K562 (cell line): ENCODE results near the gene ZNF440. TPM values are rescaled to one million over a fixed set of nuclear protein-coding genes. Genes with fewer than 3 reads are reported as not detected.

ENCODE experiments used
- CBX3 ChIP-seq, 2 experiments: IDR thresholded peaks; 1 replicate in 1 of 2; 2 replicates in 1 of 2; pipeline ENCODE4 v1.6.1; 2012; ENCODE audit warnings: inconsistent platforms in 2 of 2, low read length in 2 of 2, borderline replicate concordance in 1 of 2, control low read depth in 1 of 2
- CEBPG ChIP-seq, 3 experiments: fragments of 200-800 bp in 1 of 3; sonication (Bioruptor generic) in 1 of 3; sonication (generic) in 1 of 3; formaldehyde crosslinking in 1 of 3; IDR thresholded peaks in 2 of 3; conservative IDR thresholded peaks in 1 of 3; 2 replicates each; pipeline versions ENCODE4 v1.6.1 to v1.8.0; 2016 to 2022; ENCODE audit warnings: missing compliant biosample characterization in 2 of 3, missing genetic modification characterization in 2 of 3, mild to moderate bottlenecking in 1 of 3, missing genetic modification reagents in 1 of 3
- CLOCK ChIP-seq: fragments of 250-450 bp; sonication (Bioruptor Pico); IDR thresholded peaks from 2 replicates; pipeline ENCODE4 v1.4.0; 2020; ENCODE audit warnings: mild to moderate bottlenecking, moderate library complexity, borderline replicate concordance
- CREBBP ChIP-seq: IDR thresholded peaks from one replicate; pipeline ENCODE4 v1.6.1; 2012; ENCODE audit warnings: low read depth, mild to moderate bottlenecking, control low read depth, inconsistent platforms, low read length
- HEY1 ChIP-seq: fragments of 250-450 bp; sonication (Bioruptor Pico); IDR thresholded peaks from 2 replicates; pipeline ENCODE4 v1.5.0; 2020; ENCODE audit warnings: mild to moderate bottlenecking, moderate library complexity, borderline replicate concordance
- HMGN3 ChIP-seq: IDR thresholded peaks from 2 replicates; pipeline ENCODE4 v1.6.1; 2011; ENCODE audit warnings: borderline replicate concordance, low read depth, mild to moderate bottlenecking, mixed read lengths, low read length; ENCODE audit not compliant: insufficient read length; ENCODE audit errors: extremely low read depth
- JUN ChIP-seq, 2 experiments: sonication (generic) in 1 of 2; formaldehyde crosslinking in 1 of 2; IDR thresholded peaks; 2 replicates each; pipeline versions ENCODE4 v1.6.1 to v1.8.0; 2012 to 2022; ENCODE audit warnings: borderline replicate concordance in 2 of 2, mild to moderate bottlenecking in 2 of 2, improper control_type of control experiment in 1 of 2, low read depth in 1 of 2, low read length in 1 of 2, missing genetic modification reagents in 1 of 2
- KAT8 ChIP-seq: fragments of 450-650 bp; IDR thresholded peaks from 2 replicates; pipeline ENCODE4 v1.6.1; 2016; ENCODE audit warnings: low read depth, mild to moderate bottlenecking
- MAFG ChIP-seq: fragments of 450-650 bp; conservative IDR thresholded peaks from 2 replicates; pipeline ENCODE4 v1.6.1; 2016; ENCODE audit warnings: missing genetic modification characterization, missing compliant biosample characterization
- NELFE ChIP-seq: IDR thresholded peaks from 2 replicates; pipeline ENCODE4 v1.6.1; 2011; ENCODE audit warnings: mild to moderate bottlenecking; ENCODE audit not compliant: insufficient read depth, insufficient read length
- NFE2L1 ChIP-seq: fragments of 450-650 bp; IDR thresholded peaks from 2 replicates; pipeline ENCODE4 v1.6.1; 2016; ENCODE audit warnings: missing genetic modification characterization, low read depth, mild to moderate bottlenecking, missing compliant biosample characterization, moderate library complexity, borderline replicate concordance
- POLR2AphosphoS2 ChIP-seq: IDR thresholded peaks from 2 replicates; pipeline ENCODE4 v1.6.1; 2012; ENCODE audit warnings: low read length, improper control_type of control experiment
- POLR2B ChIP-seq: fragments of 450-650 bp; IDR thresholded peaks from 2 replicates; pipeline ENCODE4 v1.6.1; 2018; ENCODE audit warnings: low read depth; ENCODE audit not compliant: partially characterized antibody
- RBM25 ChIP-seq: fragments of 200-400 bp; formaldehyde crosslinking; IDR thresholded peaks from 2 replicates; pipeline ENCODE4 v1.6.1; 2018; ENCODE audit warnings: low read length, low read depth, moderate library complexity; ENCODE audit not compliant: severe bottlenecking
- SMAD4 ChIP-seq: fragments of 250-450 bp; sonication (Bioruptor Pico); conservative IDR thresholded peaks from 2 replicates; pipeline ENCODE4 v1.8.0; 2021; ENCODE audit warnings: inconsistent platforms, mild to moderate bottlenecking, moderate library complexity
- SOX6 ChIP-seq: fragments of 450-650 bp; IDR thresholded peaks from 2 replicates; pipeline ENCODE4 v1.6.1; 2014; ENCODE audit warnings: mild to moderate bottlenecking
- TRIM24 ChIP-seq, 2 experiments: fragments of 450-650 bp; IDR thresholded peaks; 2 replicates each; pipeline ENCODE4 v1.6.1; 2016
- TRIM28 ChIP-seq: fragments of 450-650 bp; IDR thresholded peaks from 2 replicates; pipeline ENCODE4 v1.6.1; 2017
- ZEB2 ChIP-seq: fragments of 450-650 bp; IDR thresholded peaks from 2 replicates; pipeline ENCODE4 v1.6.1; 2016
- ZNF12 ChIP-seq: sonication (generic); formaldehyde crosslinking; IDR thresholded peaks from 2 replicates; pipeline ENCODE4 v1.4.0; 2020; ENCODE audit warnings: mild to moderate bottlenecking, missing genetic modification reagents
- ZNF143 ChIP-seq: sonication (generic); formaldehyde crosslinking; IDR thresholded peaks from 2 replicates; pipeline ENCODE4 v1.9.0; 2022; ENCODE audit warnings: mild to moderate bottlenecking, missing genetic modification reagents
- ZNF699 ChIP-seq: fragments of 250-450 bp; sonication (Bioruptor Pico); IDR thresholded peaks from 2 replicates; pipeline ENCODE4 v1.8.0; 2021; ENCODE audit warnings: mild to moderate bottlenecking, moderate library complexity; ENCODE audit not compliant: insufficient replicate concordance
- polyA plus RNA-seq, 8 experiments: library from polyadenylated mRNA; depleted of rRNA in 4 of 8; stranded (reverse) in 5 of 8; unstranded in 3 of 8; fragments of >200 nt; fragmentation: Nextera tagmentation in 2 of 8; fragmentation: Illumina TruSeq in 1 of 8; extraction: Ambion mirVana in 2 of 8; extraction: Trizol in 1 of 8; gene quantifications; 2 replicates each; pipeline versions ENCODE4 v1.2.1 to v1.2.3, GENCODE V29; 2011 to 2014; ENCODE audit warnings: inconsistent platforms in 1 of 8, missing spikeins in 1 of 8
- total RNA-seq, 7 experiments: library from RNA; depleted of rRNA in 6 of 7; stranded (reverse); fragments of >200 nt in 6 of 7; fragmentation: Illumina TruSeq in 2 of 7; extraction: Trizol in 2 of 7; gene quantifications; 2 replicates each; pipeline versions ENCODE4 v1.2.1 to v1.2.3, GENCODE V29; 2011 to 2021; ENCODE audit warnings: low replicate concordance in 1 of 7
- TF ChIP-seq, protein P1 (sequence below): fragments of 150-350 bp; IDR thresholded peaks from 2 replicates; pipeline ENCODE4 v1.6.1; 2014; ENCODE audit warnings: low read depth, mild to moderate bottlenecking, low read length, borderline replicate concordance

Gene ZNF440
- total and polyA plus RNA-seq, 9 of the 15 experiments (the other 6 are each of a cell fraction or from before 2014, with no cell fraction given), result 5.9 to 32.6 (median 13.4) TPM

DNA sequence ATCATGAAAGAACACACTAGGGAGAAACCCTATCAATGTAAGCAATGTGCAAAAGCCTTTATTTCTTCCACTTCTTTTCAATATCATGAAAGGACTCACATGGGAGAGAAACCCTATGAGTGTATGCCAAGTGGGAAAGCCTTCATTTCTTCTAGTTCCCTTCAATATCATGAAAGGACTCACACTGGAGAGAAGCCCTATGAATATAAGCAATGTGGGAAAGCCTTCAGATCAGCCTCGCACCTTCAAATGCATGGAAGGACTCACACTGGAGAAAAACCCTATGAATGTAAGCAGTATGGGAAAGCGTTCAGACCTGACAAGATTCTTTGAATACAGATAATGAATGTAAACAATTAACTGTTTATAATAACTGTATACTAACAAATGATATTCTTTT, 19.5 kb downstream of the ZNF440 start (continued):
- no peak for TF ChIP-seq ZNF699 (CRISPR knock-in tag)
- TF ChIP-seq CEBPG (CRISPR knock-in tag; IDR thresholded peaks at IDR 0.05), result no peak
- TF ChIP-seq CEBPG (tag; conservative IDR thresholded peaks at IDR 0.05 in 1 of 2, IDR thresholded peaks at IDR 0.05 in 1 of 2), result no peak
- TF ChIP-seq SMAD4 (CRISPR knock-in tag), result no peak
- no peak for TF ChIP-seq KAT8
- TF ChIP-seq MAFG (tag), result no peak
- no peak for TF ChIP-seq HEY1 (CRISPR knock-in tag)
- TF ChIP-seq, protein P1, sequence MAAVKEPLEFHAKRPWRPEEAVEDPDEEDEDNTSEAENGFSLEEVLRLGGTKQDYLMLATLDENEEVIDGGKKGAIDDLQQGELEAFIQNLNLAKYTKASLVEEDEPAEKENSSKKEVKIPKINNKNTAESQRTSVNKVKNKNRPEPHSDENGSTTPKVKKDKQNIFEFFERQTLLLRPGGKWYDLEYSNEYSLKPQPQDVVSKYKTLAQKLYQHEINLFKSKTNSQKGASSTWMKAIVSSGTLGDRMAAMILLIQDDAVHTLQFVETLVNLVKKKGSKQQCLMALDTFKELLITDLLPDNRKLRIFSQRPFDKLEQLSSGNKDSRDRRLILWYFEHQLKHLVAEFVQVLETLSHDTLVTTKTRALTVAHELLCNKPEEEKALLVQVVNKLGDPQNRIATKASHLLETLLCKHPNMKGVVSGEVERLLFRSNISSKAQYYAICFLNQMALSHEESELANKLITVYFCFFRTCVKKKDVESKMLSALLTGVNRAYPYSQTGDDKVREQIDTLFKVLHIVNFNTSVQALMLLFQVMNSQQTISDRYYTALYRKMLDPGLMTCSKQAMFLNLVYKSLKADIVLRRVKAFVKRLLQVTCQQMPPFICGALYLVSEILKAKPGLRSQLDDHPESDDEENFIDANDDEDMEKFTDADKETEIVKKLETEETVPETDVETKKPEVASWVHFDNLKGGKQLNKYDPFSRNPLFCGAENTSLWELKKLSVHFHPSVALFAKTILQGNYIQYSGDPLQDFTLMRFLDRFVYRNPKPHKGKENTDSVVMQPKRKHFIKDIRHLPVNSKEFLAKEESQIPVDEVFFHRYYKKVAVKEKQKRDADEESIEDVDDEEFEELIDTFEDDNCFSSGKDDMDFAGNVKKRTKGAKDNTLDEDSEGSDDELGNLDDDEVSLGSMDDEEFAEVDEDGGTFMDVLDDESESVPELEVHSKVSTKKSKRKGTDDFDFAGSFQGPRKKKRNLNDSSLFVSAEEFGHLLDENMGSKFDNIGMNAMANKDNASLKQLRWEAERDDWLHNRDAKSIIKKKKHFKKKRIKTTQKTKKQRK, result no peak
- TF ChIP-seq POLR2AphosphoS2, result no peak
- TF ChIP-seq ZNF143 (CRISPR knock-in tag), result no peak
- no peak for TF ChIP-seq NELFE
- TF ChIP-seq SOX6, result 0 out of 2 replicates have a peak, but pooled peaks have one; percentile 29
- no peak for TF ChIP-seq CREBBP
- TF ChIP-seq HMGN3, result no peak
- no peak for TF ChIP-seq ZNF12 (CRISPR knock-in tag)
- no peak for TF ChIP-seq CLOCK (CRISPR knock-in tag)
- peak; percentile 55 for TF ChIP-seq RBM25
- peak in 1 of 2 experiments; percentile 76; a peak in 2 of 3 replicates for TF ChIP-seq CBX3 (IDR thresholded peaks at IDR 0.05; ENCODE audit: borderline replicate concordance in 1 of 2, low read length in 2 of 2)
- TF ChIP-seq POLR2B, result peak; percentile 31
- peak; percentile 53; the same call in 1 of the 2 replicates for TF ChIP-seq ZEB2
- peak in 1 of 2 experiments; percentile 40; a peak in 1 of 4 replicates for TF ChIP-seq TRIM24 (IDR thresholded peaks at IDR 0.05)
- 0 out of 2 replicates have a peak, but pooled peaks have one; percentile 23 for TF ChIP-seq JUN (IDR thresholded peaks at IDR 0.05; ENCODE audit: borderline replicate concordance, low read depth, low read length)
- TF ChIP-seq JUN (CRISPR knock-in tag; IDR thresholded peaks at IDR 0.05; ENCODE audit: borderline replicate concordance), result no peak
- TF ChIP-seq NFE2L1, result no peak
- peak; percentile 80 for TF ChIP-seq TRIM28
